ENCODE data around the gene IGFBP6. TPM values are rescaled to one million over a fixed set of nuclear protein-coding genes. Genes with fewer than 3 reads are reported as not detected.

Gene IGFBP6
- total and polyA plus RNA-seq, 9 of the 15 experiments (the other 6 are each of a cell fraction or from before 2014, with no cell fraction given) = 0.15 to 1.4 (median 0.54) TPM

DNA sequence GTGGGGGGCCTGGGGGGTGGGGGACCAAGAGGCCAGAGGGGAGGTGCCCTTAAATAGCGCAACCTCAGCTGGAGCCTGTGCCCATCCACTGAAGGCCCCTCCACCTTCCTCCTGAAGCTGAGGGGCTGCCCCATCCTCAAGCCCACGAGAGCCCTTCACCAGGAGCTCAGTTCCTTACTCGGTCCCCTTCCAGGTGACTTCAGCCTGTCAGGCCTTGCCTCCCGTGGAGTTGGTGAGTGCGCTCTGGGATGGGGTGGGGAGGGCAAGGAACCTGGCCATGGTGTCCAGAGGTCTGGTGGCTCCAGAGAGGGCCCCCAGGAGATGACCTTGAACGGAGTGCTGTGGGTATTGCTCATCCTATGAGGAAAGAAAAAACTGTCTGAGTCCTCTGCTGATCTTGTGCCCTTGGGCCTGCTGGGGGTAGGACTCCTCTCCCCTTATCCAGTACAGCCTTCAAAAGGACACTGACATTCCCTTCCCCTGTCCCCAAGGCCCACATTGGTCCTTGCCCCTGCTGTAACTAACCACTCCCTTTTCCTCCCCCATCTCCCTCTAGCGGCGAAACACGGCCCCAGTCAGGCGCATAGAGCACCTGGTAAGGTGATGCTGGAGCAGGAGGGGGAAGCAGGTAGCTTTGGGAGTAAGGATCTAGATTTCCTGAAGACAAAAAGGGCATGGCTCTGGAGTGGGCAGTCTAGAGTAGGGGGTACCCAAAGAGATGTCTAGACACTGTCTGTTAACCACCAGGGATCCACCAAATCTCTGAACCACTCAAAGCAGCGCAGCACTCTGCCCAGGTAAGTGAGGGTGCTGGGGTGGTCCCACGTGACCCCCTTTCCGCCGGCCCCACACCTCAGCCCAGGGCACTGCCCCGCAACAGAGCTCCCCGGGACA, 44.0 kb upstream of the IGFBP6 start (continued):
- TF ChIP-seq, protein P1, sequence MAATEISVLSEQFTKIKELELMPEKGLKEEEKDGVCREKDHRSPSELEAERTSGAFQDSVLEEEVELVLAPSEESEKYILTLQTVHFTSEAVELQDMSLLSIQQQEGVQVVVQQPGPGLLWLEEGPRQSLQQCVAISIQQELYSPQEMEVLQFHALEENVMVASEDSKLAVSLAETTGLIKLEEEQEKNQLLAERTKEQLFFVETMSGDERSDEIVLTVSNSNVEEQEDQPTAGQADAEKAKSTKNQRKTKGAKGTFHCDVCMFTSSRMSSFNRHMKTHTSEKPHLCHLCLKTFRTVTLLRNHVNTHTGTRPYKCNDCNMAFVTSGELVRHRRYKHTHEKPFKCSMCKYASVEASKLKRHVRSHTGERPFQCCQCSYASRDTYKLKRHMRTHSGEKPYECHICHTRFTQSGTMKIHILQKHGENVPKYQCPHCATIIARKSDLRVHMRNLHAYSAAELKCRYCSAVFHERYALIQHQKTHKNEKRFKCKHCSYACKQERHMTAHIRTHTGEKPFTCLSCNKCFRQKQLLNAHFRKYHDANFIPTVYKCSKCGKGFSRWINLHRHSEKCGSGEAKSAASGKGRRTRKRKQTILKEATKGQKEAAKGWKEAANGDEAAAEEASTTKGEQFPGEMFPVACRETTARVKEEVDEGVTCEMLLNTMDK (IDR thresholded peaks at IDR 0.05; ENCODE audit: borderline replicate concordance, insufficient read depth, low read depth, low read length, poor library complexity, severe bottlenecking) = peak; percentile 81
- TF ChIP-seq SNRNP70 (optimal IDR thresholded peaks at IDR 0.05; ENCODE audit: low read depth, low read length) = no peak
- TF ChIP-seq RAD21 (CRISPR knock-in tag; conservative IDR thresholded peaks at IDR 0.05 in 1 of 2, IDR thresholded peaks at IDR 0.05 in 1 of 2) = 0 out of 4 replicates have a peak, but pooled peaks of 1 of the 2 experiments have one; percentile 9
- 0 out of 2 replicates have a peak, but pooled peaks have one; percentile 45 for TF ChIP-seq TOE1 (IDR thresholded peaks at IDR 0.05; ENCODE audit: borderline replicate concordance)
- no peak for TF ChIP-seq TOE1 (CRISPR knock-in tag; IDR thresholded peaks at IDR 0.05; ENCODE audit: borderline replicate concordance, low read depth)
- peak; percentile 65; the same call in 1 of the 2 replicates for TF ChIP-seq CTBP1 (IDR thresholded peaks at IDR 0.05; ENCODE audit: borderline replicate concordance)
- no peak for TF ChIP-seq KLF16 (IDR thresholded peaks at IDR 0.05)
- TF ChIP-seq, protein P2, sequence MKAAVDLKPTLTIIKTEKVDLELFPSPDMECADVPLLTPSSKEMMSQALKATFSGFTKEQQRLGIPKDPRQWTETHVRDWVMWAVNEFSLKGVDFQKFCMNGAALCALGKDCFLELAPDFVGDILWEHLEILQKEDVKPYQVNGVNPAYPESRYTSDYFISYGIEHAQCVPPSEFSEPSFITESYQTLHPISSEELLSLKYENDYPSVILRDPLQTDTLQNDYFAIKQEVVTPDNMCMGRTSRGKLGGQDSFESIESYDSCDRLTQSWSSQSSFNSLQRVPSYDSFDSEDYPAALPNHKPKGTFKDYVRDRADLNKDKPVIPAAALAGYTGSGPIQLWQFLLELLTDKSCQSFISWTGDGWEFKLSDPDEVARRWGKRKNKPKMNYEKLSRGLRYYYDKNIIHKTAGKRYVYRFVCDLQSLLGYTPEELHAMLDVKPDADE (conservative IDR thresholded peaks at IDR 0.05; ENCODE audit: control insufficient read depth, low read depth, low read length) = no peak
- TF ChIP-seq ELF4 (CRISPR knock-in tag; IDR thresholded peaks at IDR 0.05) = no peak
- no peak for TF ChIP-seq ZNF644 (tag; IDR thresholded peaks at IDR 0.05; ENCODE audit: low read depth)
- TF ChIP-seq HNRNPK (IDR thresholded peaks at IDR 0.05; ENCODE audit: low read depth, low read length, poor library complexity, severe bottlenecking) = no peak
- peak; percentile 0 to 29; a peak in 1 of 4 replicates for TF ChIP-seq SIN3A (IDR thresholded peaks at IDR 0.05; ENCODE audit: borderline replicate concordance in 2 of 2, control insufficient read depth in 1 of 2, low read depth in 2 of 2, low read length in 2 of 2)
- TF ChIP-seq MECOM (CRISPR knock-in tag; IDR thresholded peaks at IDR 0.05) = no peak
- TF ChIP-seq SRSF9 (IDR thresholded peaks at IDR 0.05; ENCODE audit: borderline replicate concordance, low read depth, low read length) = no peak
- TF ChIP-seq, protein P3, sequence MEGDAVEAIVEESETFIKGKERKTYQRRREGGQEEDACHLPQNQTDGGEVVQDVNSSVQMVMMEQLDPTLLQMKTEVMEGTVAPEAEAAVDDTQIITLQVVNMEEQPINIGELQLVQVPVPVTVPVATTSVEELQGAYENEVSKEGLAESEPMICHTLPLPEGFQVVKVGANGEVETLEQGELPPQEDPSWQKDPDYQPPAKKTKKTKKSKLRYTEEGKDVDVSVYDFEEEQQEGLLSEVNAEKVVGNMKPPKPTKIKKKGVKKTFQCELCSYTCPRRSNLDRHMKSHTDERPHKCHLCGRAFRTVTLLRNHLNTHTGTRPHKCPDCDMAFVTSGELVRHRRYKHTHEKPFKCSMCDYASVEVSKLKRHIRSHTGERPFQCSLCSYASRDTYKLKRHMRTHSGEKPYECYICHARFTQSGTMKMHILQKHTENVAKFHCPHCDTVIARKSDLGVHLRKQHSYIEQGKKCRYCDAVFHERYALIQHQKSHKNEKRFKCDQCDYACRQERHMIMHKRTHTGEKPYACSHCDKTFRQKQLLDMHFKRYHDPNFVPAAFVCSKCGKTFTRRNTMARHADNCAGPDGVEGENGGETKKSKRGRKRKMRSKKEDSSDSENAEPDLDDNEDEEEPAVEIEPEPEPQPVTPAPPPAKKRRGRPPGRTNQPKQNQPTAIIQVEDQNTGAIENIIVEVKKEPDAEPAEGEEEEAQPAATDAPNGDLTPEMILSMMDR (IDR thresholded peaks at IDR 0.05 in 2 of 3, conservative IDR thresholded peaks at IDR 0.05 in 1 of 3; ENCODE audit: insufficient read depth in 2 of 3, low read depth in 1 of 3, low read length in 3 of 3) = peak; percentile 59 to 86 (median 74)
- TF ChIP-seq SIRT6 (IDR thresholded peaks at IDR 0.05; ENCODE audit: low read depth, low read length) = no peak
- TF ChIP-seq ZBTB7A (IDR thresholded peaks at IDR 0.05; ENCODE audit: borderline replicate concordance, control insufficient read depth, low read depth, low read length) = peak; percentile 16; the same call in 1 of the 2 replicates
- no peak for TF ChIP-seq PHF8 (IDR thresholded peaks at IDR 0.05; ENCODE audit: borderline replicate concordance, low read length)
- TF ChIP-seq RAD51 (IDR thresholded peaks at IDR 0.05; ENCODE audit: borderline replicate concordance, low read depth) = peak; percentile 61; the same call in 1 of the 2 replicates
- TF ChIP-seq FOXP1 (CRISPR knock-in tag; IDR thresholded peaks at IDR 0.05) = peak; percentile 64; the same call in 1 of the 2 replicates
- TF ChIP-seq HDAC6 (IDR thresholded peaks at IDR 0.05; ENCODE audit: low read depth, low read length) = no peak
